Mesenchymal stem cell (in vitro differentiated cells and primary cell): ENCODE measurements around the gene RNF157. TPM values are rescaled to one million over a fixed set of nuclear protein-coding genes. Genes with fewer than 3 reads are reported as not detected.
A peak's percentile ranks its signal among the peaks of the same experiment; 100 is the strongest.

Experiments used
- DNase-seq: peaks from one replicate; pipeline ENCODE4 v3.0.0-alpha.2; 2013
- H2AFZ ChIP-seq: one replicate; pipeline ENCODE4 v1.6.1; 2013; ENCODE audit warnings: low read depth, mild to moderate bottlenecking, control low read depth, inconsistent platforms, low read length, moderate library complexity
- H2AK5ac ChIP-seq: 2 replicates; pipeline ENCODE4 v1.6.1; 2013; ENCODE audit warnings: low read length, moderate library complexity, mild to moderate bottlenecking, inconsistent platforms; ENCODE audit not compliant: severe bottlenecking
- H2BK120ac ChIP-seq: one replicate; pipeline ENCODE4 v1.6.1; 2013; ENCODE audit warnings: low read depth, mild to moderate bottlenecking, inconsistent platforms, low read length, moderate library complexity
- H2BK12ac ChIP-seq, 2 experiments: one replicate each; pipeline ENCODE4 v1.6.1; 2013; ENCODE audit warnings: inconsistent platforms in 2 of 2, low read length in 2 of 2, mild to moderate bottlenecking in 2 of 2, moderate library complexity in 2 of 2, control low read depth in 1 of 2
- H2BK15ac ChIP-seq: one replicate; pipeline ENCODE4 v1.6.1; 2013; ENCODE audit warnings: mild to moderate bottlenecking, low read depth, inconsistent platforms; ENCODE audit not compliant: poor library complexity, severe bottlenecking
- H2BK5ac ChIP-seq: 2 replicates; pipeline ENCODE4 v1.6.1; 2013; ENCODE audit warnings: low read depth, mild to moderate bottlenecking, low read length, control low read depth, inconsistent platforms; ENCODE audit not compliant: poor library complexity, severe bottlenecking
- H3K14ac ChIP-seq, 2 experiments: one replicate each; pipeline ENCODE4 v1.6.1; 2013; ENCODE audit warnings: inconsistent platforms in 2 of 2, low read length in 2 of 2, control low read depth in 1 of 2, mild to moderate bottlenecking in 1 of 2, moderate library complexity in 1 of 2
- H3K18ac ChIP-seq, 2 experiments: one replicate each; pipeline ENCODE4 v1.6.1; 2013; ENCODE audit warnings: inconsistent platforms in 2 of 2, low read length in 2 of 2, control low read depth in 1 of 2, low read depth in 1 of 2, mild to moderate bottlenecking in 1 of 2
- H3K23ac ChIP-seq, 2 experiments: one replicate each; pipeline ENCODE4 v1.6.1; 2013; ENCODE audit warnings: inconsistent platforms in 2 of 2, low read length in 2 of 2, mild to moderate bottlenecking in 2 of 2, moderate library complexity in 2 of 2, control low read depth in 1 of 2
- H3K27ac ChIP-seq: 2 replicates; pipeline ENCODE4 v1.5.1; 2013; ENCODE audit warnings: mild to moderate bottlenecking, moderate library complexity, low read length, control low read depth, inconsistent platforms; ENCODE audit not compliant: poor library complexity, severe bottlenecking
- H3K27me3 ChIP-seq, 2 experiments: 2 replicates each; pipeline versions ENCODE4 v1.6.1 to v1.7.0; 2013; ENCODE audit warnings: low read length in 2 of 2, mild to moderate bottlenecking in 2 of 2, moderate library complexity in 2 of 2, control low read depth in 1 of 2, inconsistent platforms in 1 of 2; ENCODE audit not compliant: control insufficient read depth in 1 of 2, insufficient read depth in 1 of 2
- H3K36me3 ChIP-seq, 2 experiments: 2 replicates each; pipeline versions ENCODE4 v1.6.1 to v1.7.0; 2013; ENCODE audit warnings: low read length in 2 of 2, control low read depth in 1 of 2, inconsistent platforms in 1 of 2, low read depth in 1 of 2, mild to moderate bottlenecking in 1 of 2; ENCODE audit not compliant: insufficient read depth in 2 of 2, control insufficient read depth in 1 of 2
- H3K4ac ChIP-seq, 2 experiments: one replicate each; pipeline ENCODE4 v1.6.1; 2013; ENCODE audit warnings: inconsistent platforms in 2 of 2, low read length in 2 of 2, mild to moderate bottlenecking in 2 of 2, moderate library complexity in 2 of 2, control low read depth in 1 of 2, low read depth in 1 of 2
- H3K4me1 ChIP-seq: 2 replicates; pipeline ENCODE4 v1.6.1; 2013; ENCODE audit warnings: low read depth, low read length, control low read depth; ENCODE audit not compliant: control insufficient read depth, insufficient read depth
- H3K4me2 ChIP-seq: 2 replicates; pipeline ENCODE4 v1.6.1; 2013; ENCODE audit warnings: low read length, mild to moderate bottlenecking, inconsistent platforms; ENCODE audit not compliant: poor library complexity, severe bottlenecking
- H3K4me3 ChIP-seq, 2 experiments: 2 replicates each; pipeline versions ENCODE4 v1.5.1 to v1.7.0; 2013; ENCODE audit warnings: low read length in 2 of 2, mild to moderate bottlenecking in 2 of 2, control low read depth in 1 of 2, low read depth in 1 of 2; ENCODE audit not compliant: insufficient read depth in 1 of 2
- H3K79me1 ChIP-seq: replicated peaks from 2 replicates; pipeline ENCODE4 v1.6.1; 2013; ENCODE audit warnings: mild to moderate bottlenecking, control low read depth, low read length, inconsistent platforms; ENCODE audit not compliant: poor library complexity, severe bottlenecking
- H3K9ac ChIP-seq: 2 replicates; pipeline ENCODE4 v1.7.0; 2013; ENCODE audit warnings: mild to moderate bottlenecking, low read length, moderate library complexity
- H3K9me3 ChIP-seq: 2 replicates; pipeline ENCODE4 v1.7.0; 2013; ENCODE audit warnings: mild to moderate bottlenecking, low read length; ENCODE audit not compliant: control insufficient read depth
- H4K8ac ChIP-seq: one replicate; pipeline ENCODE4 v1.6.1; 2013; ENCODE audit warnings: inconsistent platforms, mild to moderate bottlenecking, low read length, moderate library complexity
- H4K91ac ChIP-seq: one replicate; pipeline ENCODE4 v1.6.1; 2013; ENCODE audit warnings: mild to moderate bottlenecking, low read length, inconsistent platforms
- WGBS: methylation state at CpG from one replicate; pipeline ENCODE4 v1.1.7; 2013; ENCODE audit warnings: mixed read lengths; 5-methylcytosine and 5-hydroxymethylcytosine counted together
- polyA plus RNA-seq, 2 experiments: library from polyadenylated mRNA; stranded (reverse); fragments of 200-250 nt; gene quantifications; one replicate each; pipeline ENCODE4 v1.2.3, GENCODE V29; 2013

The RNF157 gene
- polyA plus RNA-seq (2013, experiment 1 of 2), result 5.8 TPM
- 5.5 TPM for polyA plus RNA-seq (2013, experiment 2 of 2)

GRCh38 chr17:76240461-76241203, at the start of gene RNF157:
Gene RNF157 (minus strand): TSS chr17:76240493. CDS start chr17:76240240, 253 bp downstream.
- H3K18ac ChIP-seq, result peak within 1 kb of the TSS; percentile 53 to 88
- H3K23ac ChIP-seq, result peak within 1 kb of the TSS in 1 of 2 experiments; percentile 34
- H3K4me1 ChIP-seq, result peaks cover 20% of the 10 kb centered on the region
- peak within 1 kb of the TSS; percentile 93 for H3K4me2 ChIP-seq
- peak within 1 kb of the TSS; percentile 25 for H3K27ac ChIP-seq
- peak within 1 kb of the TSS; percentile 86 for H3K9ac ChIP-seq
- peaks cover 3% of the 10 kb centered on the region for H3K79me1 ChIP-seq
- H3K14ac ChIP-seq, result peak within 1 kb of the TSS in 1 of 2 experiments; percentile 66
- H3K36me3 ChIP-seq, result no peaks in the 10 kb centered on the region
- WGBS, result 1% methylated on average over 55 of the region's 102 CpGs
- H2BK120ac ChIP-seq, result peak within 1 kb of the TSS; percentile 54
- H2BK5ac ChIP-seq, result no peak within 1 kb of the TSS
- peak within 1 kb of the TSS in 1 of 2 experiments; percentile 26 for H2BK12ac ChIP-seq
- H3K27me3 ChIP-seq, result peaks cover 0 to 34% of the 10 kb centered on the region in 2 experiments
- H2AK5ac ChIP-seq, result no peak within 1 kb of the TSS
- DNase-seq, result peak; percentile 78
- no peaks in the 10 kb centered on the region for H3K9me3 ChIP-seq
- H2BK15ac ChIP-seq, result peak within 1 kb of the TSS; percentile 99
- H4K8ac ChIP-seq, result peak within 1 kb of the TSS; percentile 87
- peak within 1 kb of the TSS; percentile 91 for H2AFZ ChIP-seq
- peak within 1 kb of the TSS; percentile 73 for H4K91ac ChIP-seq
- peak within 1 kb of the TSS; percentile 72 to 87 for H3K4me3 ChIP-seq
- peak within 1 kb of the TSS in 1 of 2 experiments; percentile 78 for H3K4ac ChIP-seq

- Histone ChIP-seq H2AK5ac (no peak overlapping the region), H2BK5ac (no peak overlapping the region), H3K79me1 (no peaks in the 10 kb centered on the region), H3K4me2 (no peak overlapping the region), H3K4me3 (no peak overlapping the region), H2BK120ac (no peak overlapping the region), H2BK15ac (no peak overlapping the region), H2AFZ (no peak overlapping the region), H4K8ac (no peak overlapping the region), H3K4ac (no peak overlapping the region), H3K9me3 (no peaks in the 10 kb centered on the region), H3K18ac (no peak overlapping the region), H3K14ac (no peak overlapping the region), H2BK12ac (no peak overlapping the region), H3K23ac (no peak overlapping the region), H3K27ac (no peak overlapping the region), H4K91ac (peak overlapping the region; percentile 7), H3K4me1 (peaks cover 13% of the 10 kb centered on the region), H3K27me3 (no peaks in the 10 kb centered on the region), H3K36me3 (peaks cover 0 to 9% of the 10 kb centered on the region in 2 experiments), H3K9ac (no peak overlapping the region)
- 94% methylated on average over 23 of the region's 23 CpGs for WGBS
- DNase-seq, result peak; percentile 14
These were observed 41.5 kb upstream of the RNF157 start for GRCh38 chr17:76281573-76282371.

DNA sequence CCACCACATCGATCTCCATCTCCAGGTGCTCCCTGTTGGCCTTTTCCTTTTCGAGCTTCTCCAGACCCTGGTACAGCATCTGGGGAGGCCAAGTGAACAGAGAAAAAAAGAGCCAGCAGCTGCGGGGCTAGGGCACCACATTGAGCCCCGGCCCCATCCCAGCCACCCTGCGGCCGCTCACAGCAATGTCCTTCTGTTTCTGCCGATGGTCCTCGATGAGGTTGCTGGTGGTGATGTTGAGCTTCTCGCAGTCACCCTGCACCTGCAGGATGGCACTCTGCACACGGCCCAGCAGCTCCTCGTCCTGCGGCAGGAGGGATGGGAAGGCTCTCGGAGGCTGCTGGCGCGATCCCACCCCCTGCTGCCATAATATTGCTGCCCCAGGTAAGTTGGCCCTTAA, 40.4 kb upstream of the RNF157 start:
- no peak for DNase-seq
- H3K27me3 ChIP-seq, result no peaks in the 10 kb centered on the region

DNA sequence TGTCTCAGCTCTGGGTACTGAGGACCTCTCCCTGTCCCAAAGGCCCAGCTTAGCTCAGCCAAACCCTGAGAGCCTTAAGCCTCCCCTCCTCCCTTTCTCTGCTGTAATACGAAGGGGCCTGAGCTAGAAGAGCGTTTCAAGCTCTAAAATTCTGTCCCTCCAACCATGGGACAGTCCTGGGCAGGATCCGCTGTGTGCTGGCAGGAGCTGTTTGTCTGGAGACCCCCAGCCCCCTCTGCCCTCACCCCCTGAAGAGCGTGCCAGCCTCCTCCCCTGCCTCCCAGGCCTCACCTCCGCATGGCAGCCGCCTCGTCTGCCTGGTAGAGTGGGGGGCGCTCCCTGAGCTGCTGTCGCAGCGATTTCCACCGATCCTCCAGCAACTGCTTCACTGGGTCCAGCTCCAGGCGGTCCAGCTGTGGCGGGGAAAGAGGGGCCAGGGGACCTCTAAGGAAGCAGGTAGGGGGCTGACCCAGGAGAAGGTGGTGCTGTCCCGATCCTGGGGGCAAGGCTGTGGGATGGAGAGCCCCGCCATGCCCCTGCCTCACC, 39.5 kb upstream of the RNF157 start:
- H3K4ac ChIP-seq, result no peak overlapping the region
- H3K4me1 ChIP-seq, result peaks cover 26% of the 10 kb centered on the region
- no peak overlapping the region for H3K14ac ChIP-seq
- no peak overlapping the region for H3K4me2 ChIP-seq
- H2BK5ac ChIP-seq, result no peak overlapping the region
- H2BK120ac ChIP-seq, result no peak overlapping the region
- H4K91ac ChIP-seq, result no peak overlapping the region
- H3K9ac ChIP-seq, result no peak overlapping the region
- H3K27me3 ChIP-seq, result no peaks in the 10 kb centered on the region
- no peak overlapping the region for H2AK5ac ChIP-seq
- H2BK12ac ChIP-seq, result no peak overlapping the region
- no peaks in the 10 kb centered on the region for H3K9me3 ChIP-seq
- no peak overlapping the region for H3K4me3 ChIP-seq
- no peak overlapping the region for H3K27ac ChIP-seq
- WGBS, result 81% methylated on average over 14 of the region's 15 CpGs
- peaks cover 0 to 18% of the 10 kb centered on the region in 2 experiments for H3K36me3 ChIP-seq
- no peak overlapping the region for H2BK15ac ChIP-seq
- no peaks in the 10 kb centered on the region for H3K79me1 ChIP-seq
- no peak overlapping the region for H3K23ac ChIP-seq
- DNase-seq, result no peak
- H2AFZ ChIP-seq, result no peak overlapping the region
- no peak overlapping the region for H4K8ac ChIP-seq
- H3K18ac ChIP-seq, result no peak overlapping the region

More for the DNA sequence above, 40.4 kb upstream of the RNF157 start:
- 89% methylated on average over 15 of the region's 15 CpGs for WGBS
- Histone ChIP-seq H3K9ac (no peak overlapping the region), H2BK15ac (no peak overlapping the region), H3K4me2 (no peak overlapping the region), H2AFZ (no peak overlapping the region), H3K27ac (no peak overlapping the region), H2AK5ac (no peak overlapping the region), H4K8ac (no peak overlapping the region), H3K4me1 (peaks cover 21% of the 10 kb centered on the region), H2BK120ac (no peak overlapping the region), H3K4ac (no peak overlapping the region), H3K23ac (no peak overlapping the region), H3K36me3 (peaks cover 0 to 14% of the 10 kb centered on the region in 2 experiments), H3K9me3 (no peaks in the 10 kb centered on the region), H3K14ac (no peak overlapping the region), H2BK5ac (no peak overlapping the region), H3K4me3 (no peak overlapping the region), H2BK12ac (no peak overlapping the region), H3K79me1 (no peaks in the 10 kb centered on the region), H4K91ac (no peak overlapping the region), H3K18ac (no peak overlapping the region)
